Measurements from ENCODE around the gene LIMK1.
"Not testable (repeated sequence)": the region's sequence is repeated elsewhere in the genome, so short reads cannot be mapped to it uniquely, and the experiment has no call there.

The LIMK1 gene

GRCh38 chr7:74084722-74085578, 1.3 kb downstream of the LIMK1 start:
- DNase-seq (ENCODE audit: low read depth in 2 of 2) = no peak

- no peak for DNase-seq (ENCODE audit: low read depth in 2 of 2)
Observed at GRCh38 chr7:74087791-74088453, 4.3 kb downstream of the LIMK1 start.

GRCh38 chr7:74092321-74092963, 8.8 kb downstream of the LIMK1 start:
- no peak for DNase-seq (ENCODE audit: low read depth in 2 of 2)

- DNase-seq (ENCODE audit: low read depth in 2 of 2) = no peak
Observed at GRCh38 chr7:74092964-74093471, 9.4 kb downstream of the LIMK1 start.

- DNase-seq (ENCODE audit: low read depth in 2 of 2) = no peak
Observed at GRCh38 chr7:74093671-74094223, 10.1 kb downstream of the LIMK1 start.

GRCh38 chr7:74094224-74095101, 10.9 kb downstream of the LIMK1 start:
- peak; percentile 72 to 74 for DNase-seq (ENCODE audit: low read depth in 2 of 2)

- no peak for DNase-seq (ENCODE audit: low read depth in 2 of 2)
Observed at GRCh38 chr7:74095135-74095534, 11.5 kb downstream of the LIMK1 start.

- peak; percentile 77 to 78 for DNase-seq (ENCODE audit: low read depth in 2 of 2)
Observed at GRCh38 chr7:74097937-74098614, 14.5 kb downstream of the LIMK1 start.

GRCh38 chr7:74099031-74099430, 15.4 kb downstream of the LIMK1 start:
- DNase-seq (ENCODE audit: low read depth in 2 of 2) = no peak

GRCh38 chr7:74101061-74101681, 17.6 kb downstream of the LIMK1 start:
- no peak for DNase-seq (ENCODE audit: low read depth in 2 of 2)

GRCh38 chr7:74103219-74103772, 19.7 kb downstream of the LIMK1 start:
- no peak for DNase-seq (ENCODE audit: low read depth in 2 of 2)

- DNase-seq (ENCODE audit: low read depth in 2 of 2) = no peak
Observed at GRCh38 chr7:74104702-74105101, 21.1 kb downstream of the LIMK1 start.

- no peak for DNase-seq (ENCODE audit: low read depth in 2 of 2)
Observed at GRCh38 chr7:74105992-74106391, 22.4 kb downstream of the LIMK1 start.

- no peak for DNase-seq (ENCODE audit: low read depth in 2 of 2)
Observed at GRCh38 chr7:74106846-74107245, 23.2 kb downstream of the LIMK1 start.

- DNase-seq (ENCODE audit: low read depth in 2 of 2) = no peak
Observed at GRCh38 chr7:74115326-74115725, 31.7 kb downstream of the LIMK1 start.

GRCh38 chr7:74116356-74116755, 32.8 kb downstream of the LIMK1 start:
- no peak for DNase-seq (ENCODE audit: low read depth in 2 of 2)

- no peak for DNase-seq (ENCODE audit: low read depth in 2 of 2)
Observed at GRCh38 chr7:74119831-74120230, 36.2 kb downstream of the LIMK1 start.

GRCh38 chr7:74121401-74122249, 38.0 kb downstream of the LIMK1 start:
- no peak for DNase-seq (ENCODE audit: low read depth in 2 of 2)

GRCh38 chr7:74123892-74124291, 40.3 kb downstream of the LIMK1 start:
- DNase-seq (ENCODE audit: low read depth in 2 of 2) = not testable (repeated sequence)
